Activated naive CD8-positive, alpha-beta T cell treated with anti-CD3 and anti-CD28 coated beads for 36 hours (primary cell): ENCODE data around the gene UNC119. TPM values are rescaled to one million over a fixed set of nuclear protein-coding genes. Genes with fewer than 3 reads are reported as not detected.
"Not testable (repeated sequence)": the region's sequence is repeated elsewhere in the genome, so short reads cannot be mapped to it uniquely, and the experiment has no call there.

Experiments used
- DNase-seq: peaks from one replicate; pipeline ENCODE4 v3.0.0; 2021
- H3K27ac Mint-ChIP-seq: one replicate; pipeline ENCODE4 v1.8.0; 2022; ENCODE audit warnings: mild to moderate bottlenecking, moderate library complexity, mixed read lengths
- H3K27me3 Mint-ChIP-seq: one replicate; pipeline ENCODE4 v1.8.0; 2022; ENCODE audit warnings: mild to moderate bottlenecking, mixed read lengths
- H3K36me3 Mint-ChIP-seq: one replicate; pipeline ENCODE4 v1.8.0; 2021; ENCODE audit warnings: mild to moderate bottlenecking, mixed read lengths
- H3K4me1 Mint-ChIP-seq: one replicate; pipeline ENCODE4 v1.8.0; 2021; ENCODE audit warnings: mixed read lengths
- H3K4me3 Mint-ChIP-seq: one replicate; pipeline ENCODE4 v1.8.0; 2022; ENCODE audit warnings: mild to moderate bottlenecking, moderate library complexity, mixed read lengths
- H3K9me3 Mint-ChIP-seq: one replicate; pipeline ENCODE4 v1.8.0; 2022; ENCODE audit warnings: mixed read lengths
- total RNA-seq, 2 experiments: library from RNA; stranded (reverse); gene quantifications; one replicate each; pipeline ENCODE4 v1.2.3, GENCODE V29; 2021

Gene UNC119
- total RNA-seq, 2 experiments from 2014 or later, result 31.5 to 34.3 TPM

DNA sequence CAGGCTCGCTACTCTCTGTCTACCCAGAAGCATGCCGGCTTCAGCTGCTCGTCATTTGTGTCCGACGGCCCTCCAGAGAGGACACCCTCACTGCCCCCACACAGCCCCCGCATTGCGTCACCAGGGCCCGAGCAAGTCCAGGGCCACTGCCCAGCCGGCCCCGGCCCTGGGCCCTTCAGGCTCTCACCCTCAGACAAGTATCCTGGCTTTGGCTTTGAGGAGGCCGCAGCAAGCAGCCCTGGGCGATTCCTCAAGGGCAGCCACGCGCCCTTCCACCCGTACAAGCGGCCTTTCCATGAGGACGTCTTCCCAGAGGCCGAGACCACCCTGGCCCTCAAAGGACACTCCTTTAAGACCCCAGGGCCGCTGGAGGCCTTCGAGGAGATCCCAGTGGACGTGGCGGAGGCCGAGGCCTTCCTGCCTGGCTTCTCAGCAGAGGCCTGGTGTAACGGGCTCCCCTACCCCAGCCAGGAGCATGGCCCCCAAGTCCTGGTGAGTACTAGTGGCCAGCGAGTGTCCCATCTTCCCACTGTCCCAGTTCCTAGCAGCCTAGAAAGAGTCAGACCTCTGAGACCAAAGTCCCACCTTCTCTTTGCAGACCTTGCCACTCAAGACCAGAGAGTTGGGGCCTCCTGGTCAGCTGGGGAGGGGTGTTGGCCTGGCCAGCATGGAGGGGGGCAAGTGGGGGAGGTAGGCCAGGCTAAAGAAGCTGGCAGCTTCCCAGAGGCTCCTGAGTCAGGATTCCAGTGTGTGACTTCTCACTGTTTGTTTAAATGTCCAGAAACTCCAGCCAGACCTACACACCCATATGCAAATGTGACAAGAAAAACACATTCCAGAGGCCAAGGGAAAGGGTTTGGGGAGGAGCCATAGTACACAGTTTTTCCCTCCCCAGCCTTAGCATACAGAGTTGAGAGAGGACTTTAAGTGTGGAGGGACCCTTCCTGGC is 27.7 kb downstream of the UNC119 start:
- no peaks in the 10 kb centered on the region for H3K27me3 Mint-ChIP-seq
- peaks cover 2% of the 10 kb centered on the region for H3K4me1 Mint-ChIP-seq
- H3K36me3 Mint-ChIP-seq, result no peaks in the 10 kb centered on the region
- no peak overlapping the region for H3K4me3 Mint-ChIP-seq
- no peak for DNase-seq
- H3K27ac Mint-ChIP-seq, result no peak overlapping the region
- no peaks in the 10 kb centered on the region for H3K9me3 Mint-ChIP-seq

DNA sequence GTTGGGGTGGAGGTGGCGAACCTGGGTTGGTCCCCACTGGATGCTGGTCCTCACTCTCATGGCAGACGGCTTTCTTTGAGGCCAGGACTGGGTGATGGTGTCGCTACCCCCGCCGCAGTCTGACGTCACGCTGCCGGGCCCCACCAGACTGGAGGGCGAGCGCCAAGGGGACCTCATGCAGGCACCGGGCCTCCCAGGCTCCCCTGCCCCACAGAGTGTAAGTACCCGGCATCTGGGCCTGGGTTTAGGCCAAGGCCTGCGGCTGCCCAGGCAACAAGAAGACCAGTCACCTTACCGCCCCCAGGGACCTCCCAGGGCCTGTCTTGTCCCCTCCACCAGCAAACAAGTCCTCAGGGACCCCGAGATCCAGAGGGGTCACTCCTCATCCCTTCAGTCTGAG is 28.5 kb downstream of the UNC119 start:
- DNase-seq, result no peak
- no peak overlapping the region for H3K27ac Mint-ChIP-seq
- no peaks in the 10 kb centered on the region for H3K9me3 Mint-ChIP-seq
- H3K36me3 Mint-ChIP-seq, result no peaks in the 10 kb centered on the region
- H3K4me1 Mint-ChIP-seq, result peaks cover 2% of the 10 kb centered on the region
- no peaks in the 10 kb centered on the region for H3K27me3 Mint-ChIP-seq
- H3K4me3 Mint-ChIP-seq, result no peak overlapping the region

DNA sequence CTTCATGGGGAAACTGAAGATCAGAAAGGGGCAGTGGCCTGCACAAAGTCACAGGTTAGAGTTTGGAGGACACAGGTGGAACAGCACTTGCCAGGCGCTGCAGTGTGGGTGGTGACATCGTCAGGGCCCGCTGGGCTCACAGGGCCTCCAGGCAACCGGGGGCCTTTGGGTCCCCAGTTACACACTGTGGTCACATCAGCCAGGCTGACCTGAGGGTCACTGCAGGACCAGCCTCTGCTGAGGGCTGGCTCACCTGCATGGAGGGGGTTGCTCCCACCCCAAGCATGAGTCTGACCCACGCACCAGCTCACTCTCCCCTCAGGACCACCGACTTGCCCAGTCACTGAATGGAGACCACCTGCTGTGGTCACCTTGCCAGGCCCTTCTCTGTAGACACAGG is 29.2 kb downstream of the UNC119 start:
- H3K4me3 Mint-ChIP-seq, result no peak overlapping the region
- H3K4me1 Mint-ChIP-seq, result peaks cover 2% of the 10 kb centered on the region
- DNase-seq, result no peak
- no peaks in the 10 kb centered on the region for H3K9me3 Mint-ChIP-seq
- H3K27me3 Mint-ChIP-seq, result no peaks in the 10 kb centered on the region
- no peaks in the 10 kb centered on the region for H3K36me3 Mint-ChIP-seq
- H3K27ac Mint-ChIP-seq, result no peak overlapping the region

DNA sequence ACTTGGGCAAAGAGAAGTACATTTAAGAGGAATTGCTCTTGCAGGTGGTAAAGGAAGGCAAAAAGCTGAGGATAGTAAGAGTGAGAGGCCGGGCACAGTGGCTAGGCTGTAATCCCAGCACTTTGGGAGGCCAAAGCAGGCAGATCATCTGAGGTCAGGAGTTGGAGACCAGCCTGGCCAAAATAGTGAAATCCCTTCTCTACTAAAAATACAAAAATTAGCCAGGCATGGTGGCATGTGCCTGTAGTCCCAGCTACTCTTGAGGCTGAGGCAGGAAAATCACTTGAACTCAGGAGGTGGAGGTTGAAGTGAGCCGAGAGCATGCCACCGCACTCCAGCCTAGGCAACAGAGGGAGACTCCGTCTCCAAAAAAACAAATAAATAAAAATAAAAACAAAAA is 30.1 kb downstream of the UNC119 start:
- not testable (repeated sequence) for H3K27me3 Mint-ChIP-seq, H3K9me3 Mint-ChIP-seq, H3K4me1 Mint-ChIP-seq, H3K4me3 Mint-ChIP-seq, H3K36me3 Mint-ChIP-seq, DNase-seq, H3K27ac Mint-ChIP-seq

DNA sequence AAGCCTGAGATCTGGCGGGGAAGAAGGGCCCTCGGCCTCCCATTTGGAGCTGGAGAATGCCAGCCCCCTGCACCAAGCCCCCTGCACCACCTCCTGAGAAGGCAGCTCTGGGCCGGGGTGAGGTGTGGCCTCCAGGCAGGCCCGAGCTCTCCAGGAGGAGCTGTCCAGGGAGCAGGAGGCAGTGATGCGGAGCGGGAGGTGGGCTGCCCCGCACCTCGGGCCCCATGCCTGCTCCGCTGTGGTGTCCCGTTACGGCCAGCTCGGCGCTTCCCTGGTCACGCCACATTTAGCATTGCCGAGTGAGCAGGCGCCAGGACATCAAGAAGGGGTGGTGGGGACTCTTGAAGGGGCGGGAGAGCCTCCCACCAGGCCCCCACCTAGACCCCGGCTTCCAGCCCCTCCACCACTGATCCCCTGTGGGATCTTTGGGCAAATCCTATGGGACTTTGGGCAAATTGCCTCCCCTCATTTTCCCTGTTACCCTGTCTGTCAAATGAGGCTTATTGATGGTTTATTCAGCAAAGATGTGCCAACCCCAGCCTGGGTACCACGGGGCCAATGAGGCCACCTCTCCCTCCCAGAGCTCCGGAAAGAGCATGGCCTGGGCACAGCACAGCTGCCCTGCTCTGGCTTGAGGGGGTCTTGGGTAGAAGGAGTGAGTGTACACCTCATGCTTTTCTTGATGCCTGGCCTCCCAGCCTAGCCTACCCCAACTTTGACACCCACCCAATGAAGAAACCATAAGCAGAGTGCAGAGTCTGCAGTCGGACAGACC is 30.9 kb downstream of the UNC119 start:
- no peak for DNase-seq
- Mint-ChIP-seq H3K4me1 (peaks cover 2% of the 10 kb centered on the region), H3K27ac (no peak overlapping the region), H3K27me3 (no peaks in the 10 kb centered on the region), H3K36me3 (no peaks in the 10 kb centered on the region), H3K9me3 (no peaks in the 10 kb centered on the region), H3K4me3 (no peak overlapping the region)

DNA sequence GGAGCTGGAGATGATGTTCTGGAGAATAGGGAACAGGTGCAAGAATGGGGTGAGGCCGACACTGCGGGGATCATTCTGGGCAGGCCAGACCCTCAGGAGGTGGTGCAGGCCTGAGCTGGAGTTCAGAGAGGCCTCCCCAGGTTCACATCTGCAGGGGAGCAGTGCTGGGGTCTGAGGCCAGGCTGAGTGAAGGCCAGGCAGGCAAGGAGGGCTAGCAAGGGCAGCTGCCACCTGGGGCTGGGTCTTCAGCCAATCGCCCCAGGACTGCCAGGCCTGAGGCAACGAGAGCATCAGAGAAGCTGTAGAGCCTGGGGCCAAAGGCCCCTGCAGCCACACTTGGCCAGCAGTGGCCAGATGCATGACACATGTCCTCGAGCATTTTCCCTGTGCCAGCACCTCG is 31.7 kb downstream of the UNC119 start:
- no peak for DNase-seq
- peaks cover 2% of the 10 kb centered on the region for H3K4me1 Mint-ChIP-seq
- H3K27me3 Mint-ChIP-seq, result no peaks in the 10 kb centered on the region
- peaks cover 2% of the 10 kb centered on the region for H3K9me3 Mint-ChIP-seq
- no peaks in the 10 kb centered on the region for H3K36me3 Mint-ChIP-seq
- no peak overlapping the region for H3K27ac Mint-ChIP-seq
- no peak overlapping the region for H3K4me3 Mint-ChIP-seq

DNA sequence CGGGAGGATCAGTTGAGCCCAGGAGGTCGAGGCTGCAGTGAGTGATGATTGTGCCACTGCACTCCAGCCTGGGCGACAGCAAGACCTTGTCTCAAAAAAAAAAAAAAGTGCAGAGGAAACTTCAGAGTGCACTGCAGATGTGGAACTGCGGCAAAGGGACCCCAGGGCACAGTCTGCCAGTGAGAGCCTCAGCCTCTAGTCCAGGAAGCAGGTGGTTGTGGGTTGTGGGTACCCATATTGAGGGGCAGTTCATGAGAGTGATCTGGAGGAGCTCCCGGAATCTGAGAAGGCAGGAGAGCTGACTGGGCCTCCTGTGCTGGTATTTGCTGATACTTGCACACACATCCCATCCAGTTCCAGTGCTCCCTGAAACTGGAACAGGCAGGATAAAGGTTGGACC is 33.2 kb downstream of the UNC119 start:
- H3K4me1 Mint-ChIP-seq, result peaks cover 2% of the 10 kb centered on the region
- no peak for DNase-seq
- H3K27me3 Mint-ChIP-seq, result no peaks in the 10 kb centered on the region
- no peak overlapping the region for H3K27ac Mint-ChIP-seq
- H3K36me3 Mint-ChIP-seq, result no peaks in the 10 kb centered on the region
- peaks cover 2% of the 10 kb centered on the region for H3K9me3 Mint-ChIP-seq
- H3K4me3 Mint-ChIP-seq, result no peak overlapping the region

DNA sequence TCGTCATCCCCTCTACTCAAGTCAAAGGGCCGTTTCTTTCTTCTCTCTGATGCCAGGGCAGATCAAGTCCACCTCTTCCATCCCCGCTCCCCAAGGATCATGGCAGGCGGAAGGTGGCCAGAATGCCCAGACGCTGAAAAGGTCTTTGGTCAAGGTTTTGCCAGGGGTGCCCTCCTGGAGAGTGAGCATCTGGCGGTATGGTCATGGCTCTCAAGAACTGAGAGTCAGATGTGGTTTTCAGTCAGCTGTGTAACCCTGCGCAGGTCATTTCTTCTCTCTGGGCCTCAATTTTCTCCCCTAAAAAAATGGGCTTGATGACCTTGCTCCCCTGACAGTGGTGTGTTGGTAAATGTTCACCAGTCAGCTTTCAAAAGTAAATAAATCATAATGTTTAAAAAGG is 33.8 kb downstream of the UNC119 start:
- Mint-ChIP-seq H3K36me3 (no peaks in the 10 kb centered on the region), H3K4me3 (no peak overlapping the region), H3K27me3 (no peaks in the 10 kb centered on the region), H3K4me1 (peaks cover 2% of the 10 kb centered on the region), H3K9me3 (peaks cover 2% of the 10 kb centered on the region), H3K27ac (no peak overlapping the region)
- DNase-seq, result no peak

DNA sequence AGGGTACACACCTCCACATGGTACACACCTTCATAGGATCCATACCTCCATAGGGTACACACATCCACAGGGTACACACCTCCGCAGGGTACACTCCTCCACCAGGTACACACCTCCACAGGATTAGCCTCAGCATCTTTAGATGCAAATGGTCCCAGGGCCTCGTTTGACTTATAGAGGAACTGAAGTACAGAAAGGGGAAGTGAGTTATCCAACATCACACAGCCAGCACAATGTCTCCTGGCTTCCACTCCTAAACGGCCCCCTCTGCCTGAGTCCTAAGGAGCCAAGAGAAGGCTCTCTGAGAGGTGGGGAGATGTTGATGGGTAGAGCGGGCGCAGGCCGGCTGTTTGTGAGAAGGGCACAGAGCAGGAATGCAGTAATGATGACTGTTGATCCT is 34.3 kb downstream of the UNC119 start:
- H3K36me3 Mint-ChIP-seq, result no peaks in the 10 kb centered on the region
- no peak overlapping the region for H3K4me3 Mint-ChIP-seq
- H3K27ac Mint-ChIP-seq, result no peak overlapping the region
- no peak for DNase-seq
- peaks cover 2% of the 10 kb centered on the region for H3K4me1 Mint-ChIP-seq
- peaks cover 2% of the 10 kb centered on the region for H3K9me3 Mint-ChIP-seq
- no peaks in the 10 kb centered on the region for H3K27me3 Mint-ChIP-seq

DNA sequence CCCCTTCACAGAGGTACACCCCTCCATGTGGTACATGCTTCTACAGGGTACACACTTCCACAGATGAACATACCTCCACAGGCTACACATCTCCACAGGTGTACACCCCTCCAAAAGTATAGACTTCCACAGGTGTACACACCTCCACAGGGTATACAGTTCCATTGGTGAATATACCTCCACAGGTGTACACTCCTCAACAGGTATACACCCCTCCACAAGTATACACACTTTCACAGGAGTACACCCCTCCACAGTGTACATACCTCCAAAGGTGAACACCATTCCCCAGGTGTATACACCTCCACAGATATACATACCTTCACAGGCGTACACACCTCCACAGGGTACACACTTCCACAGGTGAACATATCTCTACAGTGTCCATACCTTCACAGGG is 36.9 kb downstream of the UNC119 start:
- no peak for DNase-seq
- no peak overlapping the region for H3K27ac Mint-ChIP-seq
- peaks cover under 1% of the 10 kb centered on the region for H3K4me1 Mint-ChIP-seq
- H3K9me3 Mint-ChIP-seq, result peaks cover 2% of the 10 kb centered on the region
- no peak overlapping the region for H3K4me3 Mint-ChIP-seq
- H3K27me3 Mint-ChIP-seq, result peaks cover 3% of the 10 kb centered on the region
- H3K36me3 Mint-ChIP-seq, result no peaks in the 10 kb centered on the region

DNA sequence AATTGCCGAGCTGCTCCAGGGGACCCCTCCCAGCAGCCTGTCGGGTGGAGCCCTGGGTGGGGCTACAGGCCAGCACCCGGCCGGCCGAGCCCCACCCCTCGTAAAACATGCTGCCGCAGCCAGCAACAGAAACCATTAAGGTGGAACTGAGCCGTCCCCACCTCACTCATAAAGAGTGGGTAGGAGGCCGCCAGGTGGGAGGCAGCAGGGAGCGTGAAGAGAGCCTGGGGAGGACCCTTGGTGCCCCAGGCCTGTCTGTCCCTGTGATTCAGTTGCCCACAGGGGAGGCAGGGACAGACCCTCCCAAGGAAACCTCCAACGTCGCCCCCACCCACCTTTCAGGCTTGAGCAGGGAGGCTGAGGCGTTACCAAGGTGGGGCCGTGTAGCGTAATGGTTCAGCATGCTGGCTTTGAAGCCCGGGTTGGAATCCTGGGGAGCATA is 37.8 kb downstream of the UNC119 start:
- no peak for DNase-seq
- Mint-ChIP-seq H3K27ac (no peak overlapping the region), H3K9me3 (peaks cover 2% of the 10 kb centered on the region), H3K4me3 (no peak overlapping the region), H3K4me1 (no peaks in the 10 kb centered on the region), H3K36me3 (no peaks in the 10 kb centered on the region), H3K27me3 (peaks cover 9% of the 10 kb centered on the region)

DNA sequence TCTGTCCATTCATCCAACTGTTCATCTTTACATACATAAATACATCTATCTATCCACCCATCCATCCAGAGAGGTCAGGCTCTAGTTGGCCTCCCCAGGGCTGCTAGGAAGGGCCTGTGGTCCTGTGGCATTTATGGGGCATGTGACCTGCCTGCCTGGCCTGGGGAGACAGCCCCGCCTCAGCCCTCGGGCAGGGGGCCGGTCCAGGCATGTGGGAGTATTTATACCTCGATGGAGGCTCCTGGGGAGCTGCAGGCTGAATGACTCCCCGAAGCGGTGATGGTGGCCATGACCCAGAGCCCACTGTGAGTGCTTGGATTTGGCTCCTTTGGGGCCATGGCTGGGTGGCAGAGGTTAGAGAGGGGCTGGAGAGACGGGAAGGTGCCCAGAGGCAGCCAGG is 38.9 kb downstream of the UNC119 start:
- H3K36me3 Mint-ChIP-seq, result no peaks in the 10 kb centered on the region
- H3K27me3 Mint-ChIP-seq, result peaks cover 14% of the 10 kb centered on the region
- H3K27ac Mint-ChIP-seq, result no peak overlapping the region
- H3K9me3 Mint-ChIP-seq, result peaks cover 2% of the 10 kb centered on the region
- H3K4me3 Mint-ChIP-seq, result no peak overlapping the region
- no peak for DNase-seq
- H3K4me1 Mint-ChIP-seq, result no peaks in the 10 kb centered on the region

DNA sequence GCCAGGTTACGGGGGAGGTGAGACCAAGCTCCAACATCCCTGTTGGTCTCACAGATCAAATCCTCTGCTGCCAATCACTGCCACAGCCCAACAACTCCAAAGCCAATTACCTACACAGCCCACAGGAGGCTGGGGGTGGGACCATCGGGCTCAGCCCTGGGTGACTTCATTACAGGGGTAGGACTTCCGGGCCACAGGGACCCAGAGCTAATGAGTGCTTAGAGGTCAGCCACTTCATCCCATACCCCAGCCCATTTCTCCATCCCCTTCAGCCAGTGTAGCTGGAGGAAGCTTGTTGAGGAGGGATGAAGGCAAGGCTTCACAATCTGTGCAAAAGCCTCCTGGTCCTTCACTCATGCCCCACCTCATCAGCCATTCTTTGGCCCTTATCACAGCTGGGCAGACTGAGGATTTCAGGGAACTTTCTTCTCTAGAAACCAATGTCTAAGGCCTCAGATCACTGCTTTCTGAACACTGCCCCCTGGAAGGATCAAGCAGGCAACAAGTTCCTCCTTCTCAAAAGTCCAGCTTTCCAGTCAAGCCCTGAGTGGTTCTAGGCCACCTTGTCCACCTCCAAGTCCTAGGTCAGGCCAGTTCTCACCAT is 40.5 kb downstream of the UNC119 start:
- H3K4me3 Mint-ChIP-seq, result no peak overlapping the region
- no peaks in the 10 kb centered on the region for H3K36me3 Mint-ChIP-seq
- no peak for DNase-seq
- peaks cover 2% of the 10 kb centered on the region for H3K9me3 Mint-ChIP-seq
- H3K4me1 Mint-ChIP-seq, result no peaks in the 10 kb centered on the region
- no peak overlapping the region for H3K27ac Mint-ChIP-seq
- peaks cover 14% of the 10 kb centered on the region for H3K27me3 Mint-ChIP-seq

DNA sequence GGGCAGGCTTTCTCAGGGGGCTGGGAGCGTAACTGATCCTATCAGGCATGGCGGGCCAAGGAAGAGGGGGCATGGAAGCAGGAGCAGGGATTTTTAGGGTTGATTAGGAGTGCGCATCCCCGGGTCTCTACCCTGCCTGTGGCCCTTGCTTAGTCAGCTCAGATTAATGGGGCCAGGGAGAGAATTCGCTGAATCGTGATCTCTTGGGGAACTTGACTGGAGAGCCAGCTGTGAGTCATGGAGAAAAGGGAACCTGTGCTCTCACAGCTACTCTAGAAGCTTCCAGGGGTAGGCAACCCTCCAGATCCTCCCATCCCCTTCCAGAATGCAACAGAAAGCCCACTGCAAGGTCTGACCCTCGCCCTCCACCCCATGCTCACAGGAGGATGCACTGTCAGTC is 42.6 kb downstream of the UNC119 start:
- H3K4me1 Mint-ChIP-seq, result no peaks in the 10 kb centered on the region
- H3K4me3 Mint-ChIP-seq, result no peak overlapping the region

DNA sequence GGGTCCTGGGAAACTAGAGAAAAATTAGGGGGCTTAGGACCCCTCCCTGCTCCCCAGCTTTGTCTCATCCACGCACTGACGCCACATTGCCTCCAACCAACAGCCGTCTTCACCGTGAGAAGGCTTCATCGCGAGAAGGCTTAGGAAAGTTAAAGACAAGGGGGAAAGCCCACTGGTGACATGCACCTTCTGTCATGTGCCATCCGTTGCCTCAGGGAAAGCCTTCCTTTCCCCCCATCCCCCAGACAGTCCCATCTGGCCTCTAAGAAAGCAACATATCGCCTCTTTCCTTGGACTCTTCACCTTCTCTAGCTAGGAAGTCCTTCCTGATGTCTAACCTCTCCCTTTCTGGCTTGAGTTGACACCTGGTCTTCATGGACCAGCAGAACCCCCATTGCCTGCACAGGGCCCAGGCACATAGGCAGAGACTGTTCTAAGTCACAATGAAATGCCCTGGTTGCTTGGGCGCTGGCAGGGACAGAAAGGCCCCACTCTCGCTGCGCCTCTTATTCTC is 44.2 kb downstream of the UNC119 start:
- Mint-ChIP-seq H3K4me1 (no peaks in the 10 kb centered on the region), H3K9me3 (no peaks in the 10 kb centered on the region), H3K27me3 (peaks cover 17% of the 10 kb centered on the region), H3K4me3 (no peak overlapping the region), H3K27ac (no peak overlapping the region), H3K36me3 (no peaks in the 10 kb centered on the region)
- no peak for DNase-seq

More for the DNA sequence above, 42.6 kb downstream of the UNC119 start:
- Mint-ChIP-seq H3K36me3 (no peaks in the 10 kb centered on the region), H3K27me3 (peaks cover 17% of the 10 kb centered on the region), H3K9me3 (no peaks in the 10 kb centered on the region), H3K27ac (no peak overlapping the region)
- no peak for DNase-seq
